GM12878 (cell line): Measurements from ENCODE around the gene RIPOR1. TPM values are rescaled to one million over a fixed set of nuclear protein-coding genes. Genes with fewer than 3 reads are reported as not detected.

ENCODE experiments used
- ATF7 ChIP-seq: fragments of 450-650 bp; IDR thresholded peaks from 2 replicates; pipeline ENCODE4 v1.6.1; 2016; ENCODE audit warnings: low read depth, mild to moderate bottlenecking
- BHLHE40 ChIP-seq, 2 experiments: fragments of 450-650 bp in 1 of 2; IDR thresholded peaks; 2 replicates each; pipeline ENCODE4 v1.6.1; 2011 to 2017; ENCODE audit warnings: low read depth in 2 of 2, borderline replicate concordance in 1 of 2, improper control_type of control experiment in 1 of 2, low read length in 1 of 2, mild to moderate bottlenecking in 1 of 2
- CBX5 ChIP-seq: sonication (generic); IDR thresholded peaks from 2 replicates; pipeline ENCODE4 v1.6.1; 2016; ENCODE audit warnings: low read depth, moderate library complexity, mild to moderate bottlenecking, inconsistent platforms
- CEBPB ChIP-seq, 2 experiments: fragments of 150-350 bp in 1 of 2; IDR thresholded peaks; 2 replicates each; pipeline ENCODE4 v1.6.1; 2012 to 2014; ENCODE audit warnings: low read depth in 2 of 2, low read length in 2 of 2, borderline replicate concordance in 1 of 2, inconsistent platforms in 1 of 2
- CREB1 ChIP-seq: IDR thresholded peaks from 2 replicates; pipeline ENCODE4 v1.6.1; 2012; ENCODE audit warnings: low read depth, mild to moderate bottlenecking, inconsistent platforms
- CREM ChIP-seq: IDR thresholded peaks from 2 replicates; pipeline ENCODE4 v1.6.1; 2014; ENCODE audit warnings: antibody characterized with exemption, low read depth
- CTCF ChIP-seq, 3 experiments: IDR thresholded peaks in 2 of 3; conservative IDR thresholded peaks in 1 of 3; 2 replicates each; pipeline ENCODE4 v1.5.1; 2011; ENCODE audit warnings: low read depth in 3 of 3, low read length in 3 of 3, mild to moderate bottlenecking in 3 of 3, control low read depth in 2 of 3, moderate library complexity in 2 of 3, inconsistent platforms in 1 of 3, mixed read lengths in 1 of 3; ENCODE audit not compliant: control insufficient read depth in 2 of 3, insufficient read depth in 1 of 3; ENCODE audit errors: extremely low read depth in 1 of 3
- E2F4 ChIP-seq: IDR thresholded peaks from 2 replicates; pipeline ENCODE4 v1.6.1; 2012; ENCODE audit warnings: low read depth, low read length, improper control_type of control experiment
- EED ChIP-seq: sonication (generic); IDR thresholded peaks from 2 replicates; pipeline ENCODE4 v1.6.1; 2016; ENCODE audit warnings: antibody characterized with exemption, low read depth
- ETV6 ChIP-seq, 2 experiments: fragments of 450-650 bp in 1 of 2; IDR thresholded peaks in 1 of 2; conservative IDR thresholded peaks in 1 of 2; 2 replicates each; pipeline ENCODE4 v1.6.1; 2014; ENCODE audit warnings: antibody characterized with exemption in 1 of 2, borderline replicate concordance in 1 of 2, low read depth in 1 of 2, mild to moderate bottlenecking in 1 of 2, moderate library complexity in 1 of 2
- IKZF1 ChIP-seq: fragments of 450-650 bp; conservative IDR thresholded peaks from 2 replicates; pipeline ENCODE4 v1.6.1; 2017; ENCODE audit warnings: antibody characterized with exemption, mild to moderate bottlenecking
- IRF3 ChIP-seq: fragments of 450-650 bp; IDR thresholded peaks from 2 replicates; pipeline ENCODE4 v1.6.1; 2014; ENCODE audit warnings: mild to moderate bottlenecking
- JUNB ChIP-seq: IDR thresholded peaks from 2 replicates; pipeline ENCODE4 v1.6.1; 2016; ENCODE audit warnings: antibody characterized with exemption, mild to moderate bottlenecking
- NFYB ChIP-seq: IDR thresholded peaks from 2 replicates; pipeline ENCODE4 v1.6.1; 2011; ENCODE audit warnings: low read depth, mild to moderate bottlenecking, low read length, improper control_type of control experiment, moderate library complexity; ENCODE audit not compliant: insufficient read depth
- SMAD5 ChIP-seq: IDR thresholded peaks from 2 replicates; pipeline ENCODE4 v1.6.1; 2016; ENCODE audit warnings: antibody characterized with exemption, low read depth
- SREBF1 ChIP-seq: IDR thresholded peaks from 2 replicates; pipeline ENCODE4 v1.6.1; 2012; ENCODE audit warnings: mild to moderate bottlenecking, low read length
- TCF12 ChIP-seq: IDR thresholded peaks from 2 replicates; pipeline ENCODE4 v1.6.1; 2011; ENCODE audit warnings: low read depth, mild to moderate bottlenecking, low read length
- ZBTB11 ChIP-seq: fragments of 450-650 bp; formaldehyde crosslinking; IDR thresholded peaks from 2 replicates; pipeline ENCODE4 v1.5.0; 2022; ENCODE audit warnings: mild to moderate bottlenecking, missing genetic modification characterization
- ZBTB4 ChIP-seq: fragments of 450-650 bp; formaldehyde crosslinking; IDR thresholded peaks from 2 replicates; pipeline ENCODE4 v1.4.0; 2022; ENCODE audit warnings: mild to moderate bottlenecking, moderate library complexity
- ZNF207 ChIP-seq: fragments of 450-650 bp; IDR thresholded peaks from 2 replicates; pipeline ENCODE4 v1.6.1; 2014; ENCODE audit warnings: antibody characterized with exemption, mild to moderate bottlenecking, borderline replicate concordance
- polyA plus RNA-seq, 11 experiments: library from polyadenylated mRNA; depleted of rRNA in 4 of 11; unstranded in 6 of 11; stranded (reverse) in 5 of 11; fragments of >200 nt; fragmentation: Nextera tagmentation in 4 of 11; fragmentation: Illumina TruSeq in 1 of 11; extraction: Ambion mirVana in 4 of 11; extraction: Trizol in 1 of 11; gene quantifications; 1 replicate in 1 of 11; 2 replicates in 10 of 11; pipeline versions ENCODE4 v1.2.1 to v1.2.3, GENCODE V29; 2011 to 2016; ENCODE audit warnings: inconsistent platforms in 2 of 11, missing spikeins in 2 of 11, low read depth in 1 of 11
- total RNA-seq, 4 experiments: library from RNA; depleted of rRNA in 3 of 4; stranded (reverse); fragments of >200 nt in 3 of 4; fragmentation: Illumina TruSeq in 1 of 4; extraction: Trizol in 1 of 4; gene quantifications; 2 replicates each; pipeline versions ENCODE4 v1.2.1 to v1.2.3, GENCODE V29; 2013 to 2021

RIPOR1 gene
- total and polyA plus RNA-seq, 10 of the 15 experiments (the other 5 are each of a cell fraction or from before 2014, with no cell fraction given): 0.13 to 28.5 (median 7.0) TPM

- TF ChIP-seq ZBTB11 (CRISPR knock-in tag) (no peak), JUNB (0 out of 2 replicates have a peak, but pooled peaks have one; percentile 20), CREM (no peak), ATF7 (no peak), IKZF1 (no peak), CREB1 (no peak), NFYB (no peak), IRF3 (no peak), E2F4 (no peak), ZBTB4 (CRISPR knock-in tag) (no peak), CBX5 (no peak), ZNF207 (no peak), EED (no peak), SREBF1 (no peak), ETV6 (conservative IDR thresholded peaks at IDR 0.05 in 1 of 2, IDR thresholded peaks at IDR 0.05 in 1 of 2; ENCODE audit: borderline replicate concordance in 1 of 2, low read depth in 1 of 2) (peak in 1 of 2 experiments; percentile 81; a peak in 2 of 4 replicates), BHLHE40 (IDR thresholded peaks at IDR 0.05; ENCODE audit: borderline replicate concordance in 1 of 2, low read depth in 2 of 2, low read length in 1 of 2) (no peak), CTCF (IDR thresholded peaks at IDR 0.05 in 2 of 3, conservative IDR thresholded peaks at IDR 0.05 in 1 of 3; ENCODE audit: control insufficient read depth in 2 of 3, extremely low read depth in 1 of 3, insufficient read depth in 1 of 3, low read depth in 3 of 3, low read length in 3 of 3) (no peak), CEBPB (IDR thresholded peaks at IDR 0.05; ENCODE audit: borderline replicate concordance in 1 of 2, low read depth in 2 of 2, low read length in 2 of 2) (no peak), SMAD5 (no peak), TCF12 (0 out of 2 replicates have a peak, but pooled peaks have one; percentile 11)
Observed at GRCh38 chr16:67534431-67534830, 5.8 kb downstream of the RIPOR1 start (continued).
